HEK293 (cell line): ENCODE data around the gene MARCHF3.

Experiments used
- FEZF1 ChIP-seq: fragments of 450-650 bp; formaldehyde crosslinking; IDR thresholded peaks from 2 replicates; pipeline ENCODE4 v1.5.1; 2016; ENCODE audit warnings: missing biosample characterization, missing genetic modification characterization
- GLIS1 ChIP-seq: fragments of 450-650 bp; formaldehyde crosslinking; IDR thresholded peaks from 2 replicates; pipeline ENCODE4 v1.5.1; 2016; ENCODE audit warnings: missing biosample characterization, missing genetic modification characterization
- HOXA7 ChIP-seq: sonication (generic); formaldehyde crosslinking; IDR thresholded peaks from 2 replicates; pipeline ENCODE4 v1.8.1; 2022; ENCODE audit warnings: missing genetic modification reagents, borderline replicate concordance
- KLF10 ChIP-seq: fragments of 450-650 bp; IDR thresholded peaks from 2 replicates; pipeline ENCODE4 v1.5.1; 2018; ENCODE audit warnings: missing biosample characterization, mild to moderate bottlenecking, missing genetic modification characterization
- OSR2 ChIP-seq: fragments of 450-650 bp; formaldehyde crosslinking; IDR thresholded peaks from 2 replicates; pipeline ENCODE4 v1.5.1; 2016; ENCODE audit warnings: missing biosample characterization, missing genetic modification characterization
- OVOL3 ChIP-seq: fragments of 450-650 bp; formaldehyde crosslinking; IDR thresholded peaks from 2 replicates; pipeline ENCODE4 v1.5.1; 2016; ENCODE audit warnings: missing biosample characterization, missing genetic modification characterization
- SETDB1 ChIP-seq: IDR thresholded peaks from one replicate; pipeline ENCODE4 v1.6.1; 2017; ENCODE audit warnings: mild to moderate bottlenecking, low read length, moderate library complexity, mixed read lengths; ENCODE audit not compliant: insufficient read length
- YY1 ChIP-seq: fragments of 450-650 bp; formaldehyde crosslinking; IDR thresholded peaks from 2 replicates; pipeline ENCODE4 v1.5.1; 2018; ENCODE audit warnings: missing biosample characterization, missing genetic modification characterization
- ZBTB48 ChIP-seq: fragments of 450-650 bp; formaldehyde crosslinking; IDR thresholded peaks from 2 replicates; pipeline ENCODE4 v1.5.1; 2016; ENCODE audit warnings: missing biosample characterization, missing genetic modification characterization
- ZFP3 ChIP-seq: fragments of 450-650 bp; formaldehyde crosslinking; IDR thresholded peaks from 2 replicates; pipeline ENCODE4 v1.5.1; 2016; ENCODE audit warnings: low read depth, missing biosample characterization, missing genetic modification characterization
- ZIC2 ChIP-seq: fragments of 450-650 bp; formaldehyde crosslinking; IDR thresholded peaks from 2 replicates; pipeline ENCODE4 v1.5.1; 2016; ENCODE audit warnings: missing biosample characterization, missing genetic modification characterization
- ZNF214 ChIP-seq: fragments of 450-650 bp; formaldehyde crosslinking; IDR thresholded peaks from 2 replicates; pipeline ENCODE4 v1.5.1; 2017; ENCODE audit warnings: missing biosample characterization, mild to moderate bottlenecking, missing genetic modification characterization, borderline replicate concordance
- ZNF292 ChIP-seq: fragments of 450-650 bp; formaldehyde crosslinking; IDR thresholded peaks from 2 replicates; pipeline ENCODE4 v1.5.1; 2016; ENCODE audit warnings: low read depth, missing biosample characterization, missing genetic modification characterization, borderline replicate concordance
- ZNF404 ChIP-seq: fragments of 450-650 bp; formaldehyde crosslinking; IDR thresholded peaks from 2 replicates; pipeline ENCODE4 v1.5.1; 2017; ENCODE audit warnings: missing biosample characterization, missing genetic modification characterization
- ZNF530 ChIP-seq: fragments of 450-650 bp; formaldehyde crosslinking; IDR thresholded peaks from 2 replicates; pipeline ENCODE4 v1.5.1; 2016; ENCODE audit warnings: low read depth, missing biosample characterization, missing genetic modification characterization
- ZNF654 ChIP-seq: fragments of 450-650 bp; formaldehyde crosslinking; IDR thresholded peaks from 2 replicates; pipeline ENCODE4 v1.5.1; 2016; ENCODE audit warnings: low read depth, missing biosample characterization, missing genetic modification characterization
- ZNF76 ChIP-seq: fragments of 450-650 bp; formaldehyde crosslinking; IDR thresholded peaks from 2 replicates; pipeline ENCODE4; 2016; ENCODE audit warnings: low read depth, missing biosample characterization, missing genetic modification characterization, borderline replicate concordance
- ZNF792 ChIP-seq: fragments of 450-650 bp; formaldehyde crosslinking; IDR thresholded peaks from 2 replicates; pipeline ENCODE4 v1.5.1; 2016; ENCODE audit warnings: missing biosample characterization, missing genetic modification characterization
- TF ChIP-seq, protein P1 (sequence below): fragments of 450-650 bp; formaldehyde crosslinking; IDR thresholded peaks from 2 replicates; pipeline ENCODE4 v1.5.1; 2016; ENCODE audit warnings: missing biosample characterization, missing genetic modification characterization, borderline replicate concordance
- TF ChIP-seq, protein P2 (sequence below): fragments of 450-650 bp; formaldehyde crosslinking; IDR thresholded peaks from 2 replicates; pipeline ENCODE4 v1.5.1; 2016; ENCODE audit warnings: missing biosample characterization, missing genetic modification characterization
- TF ChIP-seq, protein P3 (sequence below): fragments of 450-650 bp; IDR thresholded peaks from 2 replicates; pipeline ENCODE4 v1.5.1; 2018; ENCODE audit warnings: missing biosample characterization, mild to moderate bottlenecking, missing genetic modification characterization
- TF ChIP-seq, protein P4 (sequence below): fragments of 450-650 bp; formaldehyde crosslinking; IDR thresholded peaks from 2 replicates; pipeline ENCODE4 v1.5.1; 2016; ENCODE audit warnings: missing biosample characterization, missing genetic modification characterization
- TF ChIP-seq, protein P5 (sequence below): fragments of 450-650 bp; formaldehyde crosslinking; IDR thresholded peaks from 2 replicates; pipeline ENCODE4 v1.5.1; 2016; ENCODE audit warnings: missing biosample characterization, missing genetic modification characterization
- TF ChIP-seq, protein P6 (sequence below): fragments of 450-650 bp; formaldehyde crosslinking; IDR thresholded peaks from 2 replicates; pipeline ENCODE4 v1.5.1; 2017; ENCODE audit warnings: missing biosample characterization, missing genetic modification characterization

Gene MARCHF3

DNA sequence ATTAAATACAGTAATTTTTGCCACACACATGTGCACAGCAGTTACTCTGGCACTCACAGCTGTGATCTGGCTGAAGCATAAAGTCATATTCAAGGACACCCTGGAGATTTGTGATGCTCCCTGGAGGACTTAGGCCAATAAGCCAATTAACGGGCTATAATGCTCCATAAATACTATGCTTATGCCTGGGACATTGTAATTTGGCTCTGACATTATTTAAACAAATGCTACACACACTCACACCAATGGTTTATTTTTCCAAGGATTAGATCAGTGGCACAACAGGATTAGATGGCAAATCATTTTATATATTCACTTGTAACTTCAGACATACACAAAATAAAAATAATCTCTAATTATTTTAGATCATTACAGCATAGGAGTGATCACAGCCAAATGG, 142.2 kb downstream of the MARCHF3 start (continued):
- TF ChIP-seq, protein P1, sequence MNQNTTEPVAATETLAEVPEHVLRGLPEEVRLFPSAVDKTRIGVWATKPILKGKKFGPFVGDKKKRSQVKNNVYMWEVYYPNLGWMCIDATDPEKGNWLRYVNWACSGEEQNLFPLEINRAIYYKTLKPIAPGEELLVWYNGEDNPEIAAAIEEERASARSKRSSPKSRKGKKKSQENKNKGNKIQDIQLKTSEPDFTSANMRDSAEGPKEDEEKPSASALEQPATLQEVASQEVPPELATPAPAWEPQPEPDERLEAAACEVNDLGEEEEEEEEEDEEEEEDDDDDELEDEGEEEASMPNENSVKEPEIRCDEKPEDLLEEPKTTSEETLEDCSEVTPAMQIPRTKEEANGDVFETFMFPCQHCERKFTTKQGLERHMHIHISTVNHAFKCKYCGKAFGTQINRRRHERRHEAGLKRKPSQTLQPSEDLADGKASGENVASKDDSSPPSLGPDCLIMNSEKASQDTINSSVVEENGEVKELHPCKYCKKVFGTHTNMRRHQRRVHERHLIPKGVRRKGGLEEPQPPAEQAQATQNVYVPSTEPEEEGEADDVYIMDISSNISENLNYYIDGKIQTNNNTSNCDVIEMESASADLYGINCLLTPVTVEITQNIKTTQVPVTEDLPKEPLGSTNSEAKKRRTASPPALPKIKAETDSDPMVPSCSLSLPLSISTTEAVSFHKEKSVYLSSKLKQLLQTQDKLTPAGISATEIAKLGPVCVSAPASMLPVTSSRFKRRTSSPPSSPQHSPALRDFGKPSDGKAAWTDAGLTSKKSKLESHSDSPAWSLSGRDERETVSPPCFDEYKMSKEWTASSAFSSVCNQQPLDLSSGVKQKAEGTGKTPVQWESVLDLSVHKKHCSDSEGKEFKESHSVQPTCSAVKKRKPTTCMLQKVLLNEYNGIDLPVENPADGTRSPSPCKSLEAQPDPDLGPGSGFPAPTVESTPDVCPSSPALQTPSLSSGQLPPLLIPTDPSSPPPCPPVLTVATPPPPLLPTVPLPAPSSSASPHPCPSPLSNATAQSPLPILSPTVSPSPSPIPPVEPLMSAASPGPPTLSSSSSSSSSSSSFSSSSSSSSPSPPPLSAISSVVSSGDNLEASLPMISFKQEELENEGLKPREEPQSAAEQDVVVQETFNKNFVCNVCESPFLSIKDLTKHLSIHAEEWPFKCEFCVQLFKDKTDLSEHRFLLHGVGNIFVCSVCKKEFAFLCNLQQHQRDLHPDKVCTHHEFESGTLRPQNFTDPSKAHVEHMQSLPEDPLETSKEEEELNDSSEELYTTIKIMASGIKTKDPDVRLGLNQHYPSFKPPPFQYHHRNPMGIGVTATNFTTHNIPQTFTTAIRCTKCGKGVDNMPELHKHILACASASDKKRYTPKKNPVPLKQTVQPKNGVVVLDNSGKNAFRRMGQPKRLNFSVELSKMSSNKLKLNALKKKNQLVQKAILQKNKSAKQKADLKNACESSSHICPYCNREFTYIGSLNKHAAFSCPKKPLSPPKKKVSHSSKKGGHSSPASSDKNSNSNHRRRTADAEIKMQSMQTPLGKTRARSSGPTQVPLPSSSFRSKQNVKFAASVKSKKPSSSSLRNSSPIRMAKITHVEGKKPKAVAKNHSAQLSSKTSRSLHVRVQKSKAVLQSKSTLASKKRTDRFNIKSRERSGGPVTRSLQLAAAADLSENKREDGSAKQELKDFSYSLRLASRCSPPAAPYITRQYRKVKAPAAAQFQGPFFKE (tag by site-specific recombination): no peak
- TF ChIP-seq, protein P2, sequence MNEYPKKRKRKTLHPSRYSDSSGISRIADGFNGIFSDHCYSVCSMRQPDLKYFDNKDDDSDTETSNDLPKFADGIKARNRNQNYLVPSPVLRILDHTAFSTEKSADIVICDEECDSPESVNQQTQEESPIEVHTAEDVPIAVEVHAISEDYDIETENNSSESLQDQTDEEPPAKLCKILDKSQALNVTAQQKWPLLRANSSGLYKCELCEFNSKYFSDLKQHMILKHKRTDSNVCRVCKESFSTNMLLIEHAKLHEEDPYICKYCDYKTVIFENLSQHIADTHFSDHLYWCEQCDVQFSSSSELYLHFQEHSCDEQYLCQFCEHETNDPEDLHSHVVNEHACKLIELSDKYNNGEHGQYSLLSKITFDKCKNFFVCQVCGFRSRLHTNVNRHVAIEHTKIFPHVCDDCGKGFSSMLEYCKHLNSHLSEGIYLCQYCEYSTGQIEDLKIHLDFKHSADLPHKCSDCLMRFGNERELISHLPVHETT (tag by site-specific recombination): no peak
- TF ChIP-seq ZNF654 (no peak), ZNF292 (tag by site-specific recombination) (no peak), ZFP3 (tag by site-specific recombination) (no peak), ZNF530 (tag by site-specific recombination) (no peak), ZBTB48 (tag by site-specific recombination) (0 out of 2 replicates have a peak, but pooled peaks have one; percentile 24), OVOL3 (tag by site-specific recombination) (peak; percentile 81), FEZF1 (tag by site-specific recombination) (peak; percentile 86), SETDB1 (no peak), ZNF76 (tag by site-specific recombination) (no peak), ZNF404 (tag by site-specific recombination) (no peak), ZIC2 (peak; percentile 91), ZNF792 (tag by site-specific recombination) (no peak), OSR2 (tag by site-specific recombination) (peak; percentile 91), YY1 (tag by site-specific recombination) (no peak), GLIS1 (tag by site-specific recombination) (no peak), HOXA7 (CRISPR knock-in tag) (no peak), ZNF214 (tag by site-specific recombination) (no peak), KLF10 (tag by site-specific recombination) (peak; percentile 45)
- TF ChIP-seq, protein P3, sequence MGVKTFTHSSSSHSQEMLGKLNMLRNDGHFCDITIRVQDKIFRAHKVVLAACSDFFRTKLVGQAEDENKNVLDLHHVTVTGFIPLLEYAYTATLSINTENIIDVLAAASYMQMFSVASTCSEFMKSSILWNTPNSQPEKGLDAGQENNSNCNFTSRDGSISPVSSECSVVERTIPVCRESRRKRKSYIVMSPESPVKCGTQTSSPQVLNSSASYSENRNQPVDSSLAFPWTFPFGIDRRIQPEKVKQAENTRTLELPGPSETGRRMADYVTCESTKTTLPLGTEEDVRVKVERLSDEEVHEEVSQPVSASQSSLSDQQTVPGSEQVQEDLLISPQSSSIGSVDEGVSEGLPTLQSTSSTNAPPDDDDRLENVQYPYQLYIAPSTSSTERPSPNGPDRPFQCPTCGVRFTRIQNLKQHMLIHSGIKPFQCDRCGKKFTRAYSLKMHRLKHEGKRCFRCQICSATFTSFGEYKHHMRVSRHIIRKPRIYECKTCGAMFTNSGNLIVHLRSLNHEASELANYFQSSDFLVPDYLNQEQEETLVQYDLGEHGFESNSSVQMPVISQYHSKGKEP: no peak
- TF ChIP-seq, protein P4, sequence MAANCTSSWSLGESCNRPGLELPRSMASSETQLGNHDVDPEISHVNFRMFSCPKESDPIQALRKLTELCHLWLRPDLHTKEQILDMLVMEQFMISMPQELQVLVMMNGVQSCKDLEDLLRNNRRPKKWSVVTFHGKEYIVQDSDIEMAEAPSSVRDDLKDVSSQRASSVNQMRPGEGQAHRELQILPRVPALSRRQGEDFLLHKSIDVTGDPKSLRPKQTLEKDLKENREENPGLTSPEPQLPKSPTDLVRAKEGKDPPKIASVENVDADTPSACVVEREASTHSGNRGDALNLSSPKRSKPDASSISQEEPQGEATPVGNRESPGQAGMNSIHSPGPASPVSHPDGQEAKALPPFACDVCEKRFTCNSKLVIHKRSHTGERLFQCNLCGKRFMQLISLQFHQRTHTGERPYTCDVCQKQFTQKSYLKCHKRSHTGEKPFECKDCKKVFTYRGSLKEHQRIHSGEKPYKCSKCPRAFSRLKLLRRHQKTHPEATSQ (tag by site-specific recombination): no peak
- TF ChIP-seq, protein P5, sequence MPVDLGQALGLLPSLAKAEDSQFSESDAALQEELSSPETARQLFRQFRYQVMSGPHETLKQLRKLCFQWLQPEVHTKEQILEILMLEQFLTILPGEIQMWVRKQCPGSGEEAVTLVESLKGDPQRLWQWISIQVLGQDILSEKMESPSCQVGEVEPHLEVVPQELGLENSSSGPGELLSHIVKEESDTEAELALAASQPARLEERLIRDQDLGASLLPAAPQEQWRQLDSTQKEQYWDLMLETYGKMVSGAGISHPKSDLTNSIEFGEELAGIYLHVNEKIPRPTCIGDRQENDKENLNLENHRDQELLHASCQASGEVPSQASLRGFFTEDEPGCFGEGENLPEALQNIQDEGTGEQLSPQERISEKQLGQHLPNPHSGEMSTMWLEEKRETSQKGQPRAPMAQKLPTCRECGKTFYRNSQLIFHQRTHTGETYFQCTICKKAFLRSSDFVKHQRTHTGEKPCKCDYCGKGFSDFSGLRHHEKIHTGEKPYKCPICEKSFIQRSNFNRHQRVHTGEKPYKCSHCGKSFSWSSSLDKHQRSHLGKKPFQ: peak; percentile 70
- TF ChIP-seq, protein P6, sequence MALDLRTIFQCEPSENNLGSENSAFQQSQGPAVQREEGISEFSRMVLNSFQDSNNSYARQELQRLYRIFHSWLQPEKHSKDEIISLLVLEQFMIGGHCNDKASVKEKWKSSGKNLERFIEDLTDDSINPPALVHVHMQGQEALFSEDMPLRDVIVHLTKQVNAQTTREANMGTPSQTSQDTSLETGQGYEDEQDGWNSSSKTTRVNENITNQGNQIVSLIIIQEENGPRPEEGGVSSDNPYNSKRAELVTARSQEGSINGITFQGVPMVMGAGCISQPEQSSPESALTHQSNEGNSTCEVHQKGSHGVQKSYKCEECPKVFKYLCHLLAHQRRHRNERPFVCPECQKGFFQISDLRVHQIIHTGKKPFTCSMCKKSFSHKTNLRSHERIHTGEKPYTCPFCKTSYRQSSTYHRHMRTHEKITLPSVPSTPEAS (tag by site-specific recombination): no peak
